ENCODE results near the gene EPHA2. TPM values are rescaled to one million over a fixed set of nuclear protein-coding genes. Genes with fewer than 3 reads are reported as not detected.

EPHA2 gene
- polyA plus RNA-seq, 1 of the 3 experiments (the other 2 are of a cell fraction) = 126 TPM

GRCh38 chr1:16083486-16083885, 72.4 kb downstream of the EPHA2 start:
- ChIA-PET POLR2A (no interaction called here), CTCF (interaction anchor here (0.9 to 12.3 kb wide), 16 partner anchors 10 to 279 kb away, joined by 3 to 513 read pairs (median 9); partner anchors contain the start of genes CLCNKB, EPHA2 and FAM131C)
- no peak overlapping the region for H3K9ac ChIP-seq
- DNase-seq = no peak
- no peaks in the 10 kb centered on the region for H3K36me3 ChIP-seq (replicated peaks in 1 of 2; ENCODE audit: control insufficient read depth in 1 of 2, insufficient read depth in 2 of 2, low read length in 1 of 2)
- H3K27ac ChIP-seq (ENCODE audit: low read depth in 2 of 2, low read length in 1 of 2) = no peak overlapping the region
- H3K27me3 ChIP-seq (ENCODE audit: insufficient read depth) = no peaks in the 10 kb centered on the region
- no peaks in the 10 kb centered on the region for H3K9me2 ChIP-seq
- H3K4me3 ChIP-seq (ENCODE audit: low read depth in 2 of 2, low read length in 1 of 2) = no peak overlapping the region
- H3K4me1 ChIP-seq (ENCODE audit: control insufficient read depth in 1 of 2, insufficient read depth in 2 of 2, low read depth in 1 of 2, low read length in 1 of 2) = peaks cover 0 to 3% of the 10 kb centered on the region in 2 experiments; a peak in 1 of 4 replicates
- no peaks in the 10 kb centered on the region for H3F3A ChIP-seq (replicated peaks; ENCODE audit: insufficient read depth)
- no peak for TF ChIP-seq NFIC (IDR thresholded peaks at IDR 0.05; ENCODE audit: borderline replicate concordance)
- TF ChIP-seq CHD2 (IDR thresholded peaks at IDR 0.05; ENCODE audit: low read length, partially characterized antibody) = no peak
- no peak for TF ChIP-seq TAF1 (IDR thresholded peaks at IDR 0.05; ENCODE audit: borderline replicate concordance, low read depth, low read length)
- TF ChIP-seq POLR2AphosphoS5 (IDR thresholded peaks at IDR 0.05; ENCODE audit: low read depth, low read length) = no peak
- no peak for TF ChIP-seq RCOR1 (IDR thresholded peaks at IDR 0.05; ENCODE audit: low read length)
- TF ChIP-seq SIN3A (IDR thresholded peaks at IDR 0.05; ENCODE audit: borderline replicate concordance, low read depth, low read length) = no peak
- no peak for TF ChIP-seq EZH2phosphoT487 (IDR thresholded peaks at IDR 0.05; ENCODE audit: borderline replicate concordance, low read depth)
- TF ChIP-seq ZBTB33 (IDR thresholded peaks at IDR 0.05; ENCODE audit: borderline replicate concordance, low read depth) = no peak
- TF ChIP-seq PBX3 (IDR thresholded peaks at IDR 0.05) = no peak
- no peak for TF ChIP-seq FOSL2 (IDR thresholded peaks at IDR 0.05; ENCODE audit: borderline replicate concordance, low read depth)
- TF ChIP-seq MXI1 (IDR thresholded peaks at IDR 0.05; ENCODE audit: low read depth, low read length) = no peak
- TF ChIP-seq REST (IDR thresholded peaks at IDR 0.05; ENCODE audit: low read depth, low read length) = no peak
- no peak for TF ChIP-seq GABPA (IDR thresholded peaks at IDR 0.05; ENCODE audit: low read depth)
- TF ChIP-seq IRF3 (IDR thresholded peaks at IDR 0.05; ENCODE audit: low read depth, low read length) = no peak
- TF ChIP-seq RAD21 (IDR thresholded peaks at IDR 0.05; ENCODE audit: low read length) = no peak
- no peak for TF ChIP-seq EP300 (IDR thresholded peaks at IDR 0.05; ENCODE audit: borderline replicate concordance in 1 of 2, low read depth in 1 of 2, low read length in 1 of 2)
- TF ChIP-seq JUND (IDR thresholded peaks at IDR 0.05) = no peak
- no peak for TF ChIP-seq FOXM1 (IDR thresholded peaks at IDR 0.05; ENCODE audit: low read depth)
- TF ChIP-seq GATA2 (CRISPR knock-in tag; IDR thresholded peaks at IDR 0.05) = no peak
- no peak for TF ChIP-seq MEF2A (IDR thresholded peaks at IDR 0.05; ENCODE audit: borderline replicate concordance, low read depth)
- H3K4me2 ChIP-seq = no peak overlapping the region
- H3K9me3 ChIP-seq = no peaks in the 10 kb centered on the region
- H3K79me2 ChIP-seq (ENCODE audit: insufficient read depth) = no peaks in the 10 kb centered on the region
- H4K20me1 ChIP-seq (ENCODE audit: insufficient read depth) = no peaks in the 10 kb centered on the region
- 89% methylated on average over 3 of the region's 5 CpGs for WGBS (ENCODE audit: low lambda C conversion rate)
- H2AFZ ChIP-seq (ENCODE audit: low read depth) = no peak overlapping the region
